KMS-11 (cell line): Measurements from ENCODE around the gene UBN2.
"Not testable (repeated sequence)": the region's sequence is repeated elsewhere in the genome, so short reads cannot be mapped to it uniquely, and the experiment has no call there.

ENCODE experiments used
- H2AFZ ChIP-seq: fragments of 200-600 bp; sonication (generic); 2 replicates; pipeline ENCODE4 v1.6.1; 2016; ENCODE audit warnings: antibody characterized with exemption, mixed run types, low read depth
- H3K27ac ChIP-seq: fragments of 200-600 bp; sonication (generic); 2 replicates; pipeline ENCODE4 v1.6.1; 2016; ENCODE audit warnings: mild to moderate bottlenecking, mixed run types
- H3K27me3 ChIP-seq: fragments of 200-600 bp; sonication (generic); 2 replicates; pipeline ENCODE4 v1.6.1; 2017; ENCODE audit warnings: mild to moderate bottlenecking, low read depth, mixed run types, moderate library complexity; ENCODE audit not compliant: insufficient read depth
- H3K36me3 ChIP-seq: fragments of 200-600 bp; sonication (generic); 2 replicates; pipeline ENCODE4 v1.6.1; 2017; ENCODE audit warnings: mild to moderate bottlenecking, mixed run types; ENCODE audit not compliant: insufficient read depth
- H3K4me1 ChIP-seq: fragments of 200-600 bp; sonication (generic); 2 replicates; pipeline ENCODE4 v1.6.1; 2016; ENCODE audit warnings: mild to moderate bottlenecking, low read depth, mixed run types; ENCODE audit not compliant: poor library complexity, severe bottlenecking
- H3K4me2 ChIP-seq: fragments of 200-600 bp; sonication (generic); 2 replicates; pipeline ENCODE4 v1.7.0; 2016; ENCODE audit warnings: mild to moderate bottlenecking, mixed run types
- H3K4me3 ChIP-seq: fragments of 200-600 bp; sonication (generic); IDR thresholded peaks from 2 replicates; pipeline ENCODE4 v1.6.1; 2017; ENCODE audit warnings: low read depth, low read length, mixed read lengths; ENCODE audit not compliant: insufficient read depth
- H3K79me2 ChIP-seq: fragments of 200-600 bp; sonication (generic); 2 replicates; pipeline ENCODE4 v1.6.1; 2016; ENCODE audit warnings: low read depth, mixed run types; ENCODE audit not compliant: insufficient read depth
- H3K9ac ChIP-seq: fragments of 200-600 bp; sonication (generic); 2 replicates; pipeline ENCODE4 v1.6.1; 2016; ENCODE audit warnings: mild to moderate bottlenecking, mixed run types
- H4K20me1 ChIP-seq: fragments of 200-600 bp; sonication (generic); 2 replicates; pipeline ENCODE4 v1.6.1; 2016; ENCODE audit warnings: mild to moderate bottlenecking, mixed run types; ENCODE audit not compliant: insufficient read depth
- TF ChIP-seq, protein P1 (sequence below): fragments of 200-600 bp; sonication (generic); conservative IDR thresholded peaks from 2 replicates; pipeline ENCODE4 v1.6.1; 2017; ENCODE audit warnings: low read depth, mild to moderate bottlenecking, antibody characterized with exemption, low read length, moderate library complexity, mixed read lengths

UBN2 gene

DNA sequence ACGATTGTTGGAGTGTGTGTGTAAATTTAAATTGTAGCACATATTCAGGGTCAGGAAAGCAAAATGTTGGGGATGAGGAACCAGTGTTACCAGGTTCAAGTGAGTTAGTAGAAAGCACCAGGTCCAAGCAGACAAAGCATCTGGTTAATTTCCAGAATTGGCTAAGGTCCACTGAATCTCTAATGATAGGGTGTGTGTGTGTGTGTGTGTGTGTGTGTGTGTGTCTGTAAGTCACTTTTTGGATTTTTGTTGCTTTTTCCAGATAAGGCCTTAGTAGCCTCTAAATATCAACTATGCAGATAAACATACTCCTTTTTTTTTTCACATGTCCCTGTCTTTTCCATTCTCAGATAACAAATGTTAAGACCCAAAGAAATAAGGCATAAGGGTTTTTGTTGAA, 73.5 kb downstream of the UBN2 start:
- Histone ChIP-seq H3K79me2 (no peaks in the 10 kb centered on the region), H2AFZ (no peak overlapping the region), H3K27me3 (no peaks in the 10 kb centered on the region), H3K4me1 (peaks cover 10% of the 10 kb centered on the region), H3K4me2 (no peak overlapping the region), H4K20me1 (no peaks in the 10 kb centered on the region), H3K9ac (no peak overlapping the region), H3K4me3 (no peak overlapping the region), H3K27ac (no peak overlapping the region), H3K36me3 (no peaks in the 10 kb centered on the region)
- TF ChIP-seq, protein P1, sequence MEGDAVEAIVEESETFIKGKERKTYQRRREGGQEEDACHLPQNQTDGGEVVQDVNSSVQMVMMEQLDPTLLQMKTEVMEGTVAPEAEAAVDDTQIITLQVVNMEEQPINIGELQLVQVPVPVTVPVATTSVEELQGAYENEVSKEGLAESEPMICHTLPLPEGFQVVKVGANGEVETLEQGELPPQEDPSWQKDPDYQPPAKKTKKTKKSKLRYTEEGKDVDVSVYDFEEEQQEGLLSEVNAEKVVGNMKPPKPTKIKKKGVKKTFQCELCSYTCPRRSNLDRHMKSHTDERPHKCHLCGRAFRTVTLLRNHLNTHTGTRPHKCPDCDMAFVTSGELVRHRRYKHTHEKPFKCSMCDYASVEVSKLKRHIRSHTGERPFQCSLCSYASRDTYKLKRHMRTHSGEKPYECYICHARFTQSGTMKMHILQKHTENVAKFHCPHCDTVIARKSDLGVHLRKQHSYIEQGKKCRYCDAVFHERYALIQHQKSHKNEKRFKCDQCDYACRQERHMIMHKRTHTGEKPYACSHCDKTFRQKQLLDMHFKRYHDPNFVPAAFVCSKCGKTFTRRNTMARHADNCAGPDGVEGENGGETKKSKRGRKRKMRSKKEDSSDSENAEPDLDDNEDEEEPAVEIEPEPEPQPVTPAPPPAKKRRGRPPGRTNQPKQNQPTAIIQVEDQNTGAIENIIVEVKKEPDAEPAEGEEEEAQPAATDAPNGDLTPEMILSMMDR, result no peak

DNA sequence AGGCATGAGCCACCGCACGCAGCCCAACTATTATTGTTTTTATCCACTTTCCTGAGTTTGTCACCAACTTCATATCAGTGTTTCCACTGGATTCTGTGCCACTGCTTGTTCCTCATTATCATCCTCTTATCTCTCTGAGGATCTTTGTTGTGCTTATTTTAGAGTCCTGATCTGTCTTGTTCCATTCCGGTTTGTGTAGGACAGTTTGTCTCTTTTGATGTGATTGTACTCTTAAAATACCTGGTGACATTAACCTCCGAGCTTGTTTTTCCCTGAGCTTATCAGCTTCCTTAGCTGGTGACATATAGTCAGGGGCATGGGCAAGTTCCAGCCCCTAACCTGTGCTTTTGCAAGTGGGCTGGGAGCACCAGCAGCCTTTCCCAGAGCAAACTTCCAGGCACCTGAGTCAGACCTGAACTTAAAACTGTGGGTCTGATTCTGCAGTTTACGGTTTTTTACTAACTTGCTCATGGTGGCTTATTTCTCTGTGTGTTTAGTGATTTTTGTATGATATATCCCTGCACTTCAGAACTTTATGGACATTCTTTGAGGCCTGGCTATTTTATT, 87.0 kb downstream of the UBN2 start:
- TF ChIP-seq, protein P1, result no peak
- Histone ChIP-seq H3K4me3 (no peak overlapping the region), H3K9ac (no peak overlapping the region), H3K4me1 (no peaks in the 10 kb centered on the region), H2AFZ (no peak overlapping the region), H3K27me3 (no peaks in the 10 kb centered on the region), H3K36me3 (no peaks in the 10 kb centered on the region), H3K4me2 (no peak overlapping the region), H3K27ac (no peak overlapping the region), H4K20me1 (no peaks in the 10 kb centered on the region), H3K79me2 (no peaks in the 10 kb centered on the region)

DNA sequence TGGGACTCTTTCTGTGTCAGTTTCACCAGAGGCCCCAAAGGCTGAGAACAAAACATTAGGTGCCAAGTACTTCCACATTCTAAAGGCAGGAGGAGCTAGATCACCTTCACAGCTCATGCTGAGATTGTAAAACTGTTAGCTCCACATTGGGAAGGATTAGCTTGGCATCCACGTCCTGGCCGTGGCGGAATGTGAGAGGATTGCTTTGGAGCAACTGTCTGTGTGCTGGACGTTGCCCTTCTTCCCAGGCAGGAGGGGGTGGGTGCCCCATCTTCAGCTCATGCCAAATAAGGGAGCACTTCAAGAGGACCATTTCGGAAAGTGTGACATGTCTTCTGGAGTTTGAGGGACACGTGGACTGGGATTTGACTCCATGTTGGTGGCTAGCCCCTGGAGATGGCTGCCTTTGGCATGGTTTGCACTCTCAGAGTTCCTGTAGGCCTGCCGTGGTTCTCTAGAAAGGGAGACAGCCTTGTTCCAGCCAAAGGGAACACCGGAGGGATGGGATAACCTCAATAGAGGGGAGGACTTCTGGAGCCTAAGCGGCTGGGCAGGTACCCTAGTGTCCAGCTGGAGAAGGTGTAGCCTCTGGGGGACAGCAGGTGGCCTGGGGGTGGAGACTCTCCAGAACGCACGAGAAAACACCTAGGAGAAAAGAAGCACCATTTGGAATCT, 90.2 kb downstream of the UBN2 start:
- Histone ChIP-seq H3K27me3 (no peaks in the 10 kb centered on the region), H3K4me1 (no peaks in the 10 kb centered on the region), H3K79me2 (no peaks in the 10 kb centered on the region), H2AFZ (no peak overlapping the region), H3K27ac (no peak overlapping the region), H3K9ac (no peak overlapping the region), H3K36me3 (no peaks in the 10 kb centered on the region), H3K4me3 (no peak overlapping the region), H3K4me2 (no peak overlapping the region), H4K20me1 (no peaks in the 10 kb centered on the region)
- TF ChIP-seq, protein P1, result peak; percentile 33; the same call in 1 of the 2 replicates

DNA sequence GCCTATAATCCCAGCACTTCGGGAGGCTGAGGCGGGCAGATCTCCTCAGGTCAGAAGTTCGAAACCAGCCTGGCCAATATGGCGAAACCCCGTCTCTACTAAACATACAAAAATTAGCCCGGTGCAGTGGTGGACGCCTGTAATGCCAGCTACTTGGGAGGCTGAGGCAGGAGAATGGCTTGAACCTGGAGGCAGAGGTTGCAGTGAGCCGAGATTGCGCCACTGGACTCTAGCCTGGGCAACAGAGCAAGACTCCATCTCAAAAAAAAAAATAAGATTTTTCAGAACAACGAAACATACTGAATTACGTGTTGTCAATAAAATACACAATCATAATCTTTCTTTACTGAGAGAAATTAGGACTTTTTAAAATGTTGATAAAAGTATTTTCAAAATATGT, 93.7 kb downstream of the UBN2 start:
- not testable (repeated sequence) for H3K36me3 ChIP-seq, H3K4me3 ChIP-seq, H3K27me3 ChIP-seq, H3K27ac ChIP-seq, H3K9ac ChIP-seq, H3K4me2 ChIP-seq, H2AFZ ChIP-seq, H3K4me1 ChIP-seq, H3K79me2 ChIP-seq, H4K20me1 ChIP-seq

DNA sequence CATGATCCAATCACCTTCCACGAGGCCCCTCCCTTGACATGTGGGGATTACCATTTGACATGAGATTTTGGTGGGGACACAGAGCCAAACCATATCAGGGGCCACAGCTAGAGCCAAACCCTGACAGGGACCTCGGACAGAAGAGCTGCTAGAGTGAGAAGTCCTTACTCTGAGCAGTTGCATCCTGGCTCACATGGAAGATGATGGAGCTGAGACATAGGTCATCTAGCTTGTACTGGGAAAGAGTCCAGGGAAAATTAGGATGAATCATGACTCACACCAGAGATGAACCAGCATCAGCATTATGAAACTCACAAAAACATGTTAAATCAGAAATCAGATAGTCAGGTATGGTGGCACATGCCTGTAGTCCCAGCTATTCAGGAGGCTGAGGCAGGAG, 97.3 kb downstream of the UBN2 start:
- Histone ChIP-seq H3K4me2 (no peak overlapping the region), H2AFZ (no peak overlapping the region)

More for the DNA sequence above, 97.3 kb downstream of the UBN2 start:
- no peaks in the 10 kb centered on the region for H3K79me2 ChIP-seq
- H3K4me3 ChIP-seq, result no peak overlapping the region
- H3K36me3 ChIP-seq, result no peaks in the 10 kb centered on the region
- TF ChIP-seq, protein P1, result no peak
- no peaks in the 10 kb centered on the region for H4K20me1 ChIP-seq
- no peaks in the 10 kb centered on the region for H3K27me3 ChIP-seq
- peaks cover 4% of the 10 kb centered on the region for H3K4me1 ChIP-seq
- H3K27ac ChIP-seq, result no peak overlapping the region
- H3K9ac ChIP-seq, result no peak overlapping the region
